NCI-H1048 (cell line): Measurements from ENCODE around the gene TLE5.
"Not testable (repeated sequence)": the region's sequence is repeated elsewhere in the genome, so short reads cannot be mapped to it uniquely, and the experiment has no call there.

Source experiments
- DNase-seq: peaks from one replicate; lab custom pipeline; 2025; lab: John Stamatoyannopoulos, UW

The TLE5 gene

GRCh38 chr19:3045191-3045590 lies 17.1 kb downstream of the TLE5 start:
- no peak for DNase-seq

- DNase-seq = no peak
These were observed 19.6 kb downstream of the TLE5 start for GRCh38 chr19:3042621-3043267.

GRCh38 chr19:3041761-3042620 lies 20.3 kb downstream of the TLE5 start:
- no peak for DNase-seq

- no peak for DNase-seq
These were observed 21.0 kb downstream of the TLE5 start for GRCh38 chr19:3041327-3041726.

- no peak for DNase-seq
These were observed 22.6 kb downstream of the TLE5 start for GRCh38 chr19:3039641-3040077.

GRCh38 chr19:3039125-3039524 lies 23.2 kb downstream of the TLE5 start:
- no peak for DNase-seq

- no peak for DNase-seq
These were observed 24.1 kb downstream of the TLE5 start for GRCh38 chr19:3038214-3038613.

- DNase-seq = not testable (repeated sequence)
These were observed 25.2 kb downstream of the TLE5 start for GRCh38 chr19:3036977-3037544.

- peak; percentile 82 for DNase-seq
These were observed 25.9 kb downstream of the TLE5 start for GRCh38 chr19:3036119-3036976.

- DNase-seq = peak; percentile 96
These were observed 26.7 kb downstream of the TLE5 start for GRCh38 chr19:3035542-3036118.

- DNase-seq = no peak
These were observed 27.4 kb downstream of the TLE5 start for GRCh38 chr19:3034656-3035541.

GRCh38 chr19:3034406-3034655 lies 28.0 kb downstream of the TLE5 start:
- no peak for DNase-seq

GRCh38 chr19:3033595-3034405 lies 28.5 kb downstream of the TLE5 start:
- DNase-seq = no peak

- DNase-seq = no peak
These were observed 30.8 kb downstream of the TLE5 start for GRCh38 chr19:3031607-3031867.

- DNase-seq = no peak
These were observed 33.0 kb downstream of the TLE5 start, which contains the start of gene TLE2 for GRCh38 chr19:3029065-3029923. Gene TLE2 (minus strand): TSS chr19:3029280. CDS start chr19:3028904, 376 bp downstream.

GRCh38 chr19:3028305-3029064 lies 33.8 kb downstream of the TLE5 start:
- DNase-seq = no peak

GRCh38 chr19:3027981-3028304 lies 34.4 kb downstream of the TLE5 start:
- no peak for DNase-seq

- DNase-seq = no peak
These were observed 35.0 kb downstream of the TLE5 start for GRCh38 chr19:3027292-3027691.

- no peak for DNase-seq
These were observed 35.5 kb downstream of the TLE5 start for GRCh38 chr19:3026768-3027167.
